Articular chondrocyte of knee joint (primary cell): ENCODE measurements around the gene KCNC3. TPM values are rescaled to one million over a fixed set of nuclear protein-coding genes. Genes with fewer than 3 reads are reported as not detected.

Source experiments
- total RNA-seq: library from RNA; depleted of rRNA; stranded (reverse); fragments of >200 nt; gene quantifications from 2 replicates; pipeline ENCODE4 v1.2.3, GENCODE V29; 2012

The KCNC3 gene
- 0.13 TPM in 1 of 2 replicates, not detected in the other for total RNA-seq

DNA sequence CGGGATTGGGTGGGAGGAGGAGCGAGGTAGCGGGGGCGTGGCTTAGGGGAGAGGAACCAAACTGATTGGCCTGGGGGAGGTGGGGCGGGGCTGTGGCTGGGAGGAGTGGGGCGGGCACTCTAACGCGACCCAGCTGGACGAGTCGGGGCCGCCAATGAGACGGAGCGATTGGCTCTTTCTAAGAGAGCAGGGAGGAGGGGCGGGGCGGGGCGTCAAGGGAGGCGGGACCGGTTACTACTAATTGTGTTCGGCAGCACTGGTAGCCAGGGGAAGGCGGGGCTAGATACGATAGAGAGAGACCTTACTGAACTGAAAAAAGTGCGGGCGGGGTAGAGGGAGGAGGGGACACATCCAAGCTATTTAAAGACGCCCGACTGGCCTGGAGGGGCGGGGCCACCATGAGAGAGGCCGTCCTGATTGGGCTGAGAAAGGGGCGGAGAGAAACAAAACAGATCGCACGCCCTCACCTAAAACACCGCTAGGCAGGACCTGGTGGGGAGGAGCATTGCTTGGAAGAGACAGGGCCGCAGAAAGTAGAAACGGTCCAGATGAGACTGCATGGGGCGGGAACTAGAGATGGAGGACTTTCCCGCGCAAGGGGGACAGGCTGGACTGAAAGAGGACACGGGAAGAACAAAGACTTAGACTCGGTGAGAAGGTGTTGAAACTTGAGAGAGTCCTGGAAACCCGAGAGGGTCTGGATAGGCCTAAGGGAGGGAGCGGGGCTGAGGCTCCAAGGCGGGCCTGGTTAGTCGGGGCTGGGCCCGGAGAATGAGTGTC, at the start of gene KCNC3:
Gene KCNC3, minus strand, starts transcription at position 232 of the 780 bp plus-strand sequence. CDS start 295 bp downstream, outside the sequence.

GRCh38 chr19:50376166-50377050, 47.2 kb upstream of the KCNC3 start, which contains the start of gene NR1H2:
NR1H2 (plus strand) TSS chr19:50376457; CDS start chr19:50377606, 1,149 bp downstream.

GRCh38 chr19:50365434-50366306, 36.5 kb upstream of the KCNC3 start, which contains the start of gene NAPSA:
NAPSA (minus strand) TSS chr19:50365639; CDS start chr19:50365621, 18 bp downstream.

Other genes starting within 250 kb of the KCNC3 start
- gene IZUMO2, start 166.1 kb downstream of the KCNC3 start, total RNA-seq, result not detected in 2 replicates
- gene MYH14, start 125.8 kb downstream of the KCNC3 start, total RNA-seq, result 0.32 and 0.65 TPM in 2 replicates
- 0.13 and 0.22 TPM in 2 replicates for gene NAPSA, start 36.3 kb upstream of the KCNC3 start, total RNA-seq
- 49.3 and 57.5 TPM in 2 replicates for gene NR1H2, start 47.1 kb upstream of the KCNC3 start, total RNA-seq
- gene POLD1, start 55.0 kb upstream of the KCNC3 start, total RNA-seq, result 9.4 and 10.5 TPM in 2 replicates
- not detected in 2 replicates for gene SPIB, start 89.6 kb upstream of the KCNC3 start, total RNA-seq
- not detected in 2 replicates for gene MYBPC2, start 103.5 kb upstream of the KCNC3 start, total RNA-seq
- gene EMC10, start 147.1 kb upstream of the KCNC3 start, total RNA-seq, result 34.8 and 38.3 TPM in 2 replicates
- 0.78 TPM in 1 of 2 replicates, not detected in the other for gene GARIN5A, start 147.5 kb upstream of the KCNC3 start, total RNA-seq
- gene JOSD2, start 181.8 kb upstream of the KCNC3 start, total RNA-seq, result 18.9 and 21.6 TPM in 2 replicates
- gene ASPDH, start 184.5 kb upstream of the KCNC3 start, total RNA-seq, result not detected in 2 replicates
- gene LRRC4B, start 239.1 kb upstream of the KCNC3 start, total RNA-seq, result not detected in 2 replicates